H1 (cell line): Measurements from ENCODE around the gene BPIFB2. TPM values are rescaled to one million over a fixed set of nuclear protein-coding genes. Genes with fewer than 3 reads are reported as not detected.

ENCODE experiments used
- BACH1 ChIP-seq: IDR thresholded peaks from 2 replicates; pipeline ENCODE4 v1.6.1; 2012; ENCODE audit warnings: low read length, improper control_type of control experiment
- BCL11A ChIP-seq, 2 experiments: IDR thresholded peaks; one replicate each; pipeline ENCODE4 v1.6.1; 2011; ENCODE audit warnings: low read depth in 2 of 2, low read length in 2 of 2, mild to moderate bottlenecking in 2 of 2
- BRCA1 ChIP-seq: IDR thresholded peaks from 2 replicates; pipeline ENCODE4 v1.6.1; 2012; ENCODE audit warnings: low read depth, low read length, improper control_type of control experiment
- JUN ChIP-seq: IDR thresholded peaks from 2 replicates; pipeline ENCODE4 v1.6.1; 2011; ENCODE audit warnings: low read depth, mild to moderate bottlenecking, improper control_type of control experiment, low read length
- POLR2A ChIP-seq, 2 experiments: IDR thresholded peaks; 1 replicate in 1 of 2; 2 replicates in 1 of 2; pipeline ENCODE4 v1.6.1; 2011; ENCODE audit warnings: low read depth in 2 of 2, low read length in 2 of 2, mild to moderate bottlenecking in 2 of 2; ENCODE audit errors: control extremely low read depth in 1 of 2
- RBBP5 ChIP-seq: IDR thresholded peaks from 2 replicates; pipeline ENCODE4 v1.7.1; 2012; ENCODE audit warnings: low read depth, mild to moderate bottlenecking, inconsistent platforms, low read length, moderate library complexity, borderline replicate concordance
- RFX5 ChIP-seq: IDR thresholded peaks from 2 replicates; pipeline ENCODE4 v1.6.1; 2011; ENCODE audit warnings: low read depth, low read length, improper control_type of control experiment, borderline replicate concordance
- SAP30 ChIP-seq: fragments of 300-600 bp; sonication (generic); IDR thresholded peaks from 2 replicates; pipeline ENCODE4 v1.7.1; 2012; ENCODE audit warnings: low read length, moderate library complexity, mild to moderate bottlenecking, inconsistent platforms; ENCODE audit not compliant: insufficient read depth, insufficient replicate concordance
- polyA plus RNA-seq, 7 experiments: library from polyadenylated mRNA; depleted of rRNA in 3 of 7; stranded (reverse) in 5 of 7; unstranded in 2 of 7; fragments of >200 nt in 5 of 7; fragments of 200-250 nt in 2 of 7; gene quantifications; 1 replicate in 5 of 7; 2 replicates in 1 of 7; 4 replicates in 1 of 7; pipeline versions ENCODE4 v1.2.1 to v1.2.3, GENCODE V29; 2011 to 2013; ENCODE audit warnings: missing spikeins in 2 of 7, mixed read lengths in 2 of 7
- total RNA-seq: library from RNA; stranded (reverse); fragmentation: NEBNext Ultra II Directional; extraction: Animal tissue kit (Norgen Biotek cat#: 25700); gene quantifications from 2 replicates; pipeline ENCODE4 v1.2.1, GENCODE V29; 2021

Gene BPIFB2
- total and polyA plus RNA-seq, 2 of the 8 experiments (the other 6 are each of a cell fraction or from before 2014, with no cell fraction given) = not detected

- TF ChIP-seq SAP30 (no peak), RBBP5 (no peak), RFX5 (no peak), BCL11A (IDR thresholded peaks at IDR 0.05; ENCODE audit: low read depth in 2 of 2, low read length in 2 of 2) (no peak), BACH1 (no peak), BRCA1 (no peak), POLR2A (IDR thresholded peaks at IDR 0.05; ENCODE audit: control extremely low read depth in 1 of 2, low read depth in 2 of 2, low read length in 2 of 2) (no peak), JUN (no peak)
These were observed 35.8 kb upstream of the BPIFB2 start (continued) for GRCh38 chr20:32971703-32972161.
